Activated CD4-positive, alpha-beta T cell treated with anti-CD3 and anti-CD28 coated beads, Interleukin-10, Interleukin-2, amounts not matched to agents 100 ng/mL and 50 ng/mL, durations not matched to agents 16 hours and 8 hours (primary cell): Measurements from ENCODE around the gene ATP9A.
"Not testable (repeated sequence)": the region's sequence is repeated elsewhere in the genome, so short reads cannot be mapped to it uniquely, and the experiment has no call there.

Experiments
- DNase-seq: peaks from one replicate; pipeline ENCODE4 v3.0.0-alpha.2; 2020

The ATP9A gene

DNA sequence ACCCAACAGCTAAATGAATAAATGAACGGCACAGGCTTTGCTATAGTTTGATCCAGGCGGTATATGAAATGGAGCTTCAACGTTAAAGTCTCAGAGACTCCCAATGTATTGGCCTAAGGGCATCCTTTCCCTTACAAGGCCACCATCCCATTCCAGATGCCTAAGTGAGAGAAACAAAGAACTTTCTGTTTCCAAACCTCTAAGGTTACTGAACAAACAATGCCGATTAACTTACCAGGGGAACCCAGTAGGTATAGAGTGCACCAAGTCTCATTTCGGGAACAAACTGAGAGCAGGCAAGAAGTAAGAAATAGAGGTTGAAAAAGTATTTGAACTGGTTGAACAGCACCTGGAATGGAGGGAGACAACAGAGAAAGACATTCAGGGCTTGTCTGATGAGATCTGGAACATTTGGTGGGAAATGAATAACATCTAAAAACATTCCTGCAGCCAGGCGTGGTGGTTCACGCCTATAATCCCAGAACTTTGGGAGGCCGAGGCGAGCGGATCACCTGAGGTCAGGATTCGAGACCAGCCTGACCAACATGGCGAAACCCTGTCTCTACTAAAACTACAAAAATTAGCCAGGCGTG, 42.5 kb downstream of the ATP9A start:
- no peak for DNase-seq

DNA sequence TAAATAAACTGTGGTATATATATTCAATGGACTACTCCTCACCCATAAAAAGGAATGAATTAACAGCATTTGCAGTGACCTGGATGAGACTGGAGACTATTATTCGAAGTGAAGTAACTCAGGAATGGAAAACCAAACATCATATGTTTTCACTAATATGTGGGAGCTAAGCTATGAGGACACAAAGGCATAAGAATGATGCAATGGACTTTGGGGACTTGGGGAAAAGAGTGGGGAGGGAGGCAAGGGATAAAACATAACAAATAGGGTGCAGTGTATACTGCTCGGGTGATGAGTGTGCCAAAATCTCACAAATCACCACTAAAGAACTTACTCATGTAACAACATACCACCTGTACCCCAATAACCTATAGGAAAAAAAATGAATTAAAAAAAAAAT, 45.2 kb downstream of the ATP9A start:
- not testable (repeated sequence) for DNase-seq

DNA sequence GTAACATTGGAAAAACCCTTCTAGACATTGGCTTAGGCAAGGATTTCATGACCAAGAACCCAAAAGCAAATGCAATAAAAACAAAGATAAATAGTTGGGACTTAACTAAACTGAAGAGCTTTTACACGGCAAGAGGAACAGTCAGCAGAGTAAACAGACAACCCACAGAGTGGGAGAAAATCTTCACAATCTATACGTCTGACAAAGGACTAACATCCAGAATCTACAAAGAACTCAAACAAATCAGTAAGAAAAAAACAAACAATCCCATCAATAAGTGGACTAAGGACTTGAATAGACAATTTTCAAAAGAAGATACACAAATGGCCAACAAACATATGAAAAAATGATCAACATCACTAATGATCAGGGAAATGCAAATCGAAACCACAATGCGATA, 45.9 kb downstream of the ATP9A start:
- not testable (repeated sequence) for DNase-seq

DNA sequence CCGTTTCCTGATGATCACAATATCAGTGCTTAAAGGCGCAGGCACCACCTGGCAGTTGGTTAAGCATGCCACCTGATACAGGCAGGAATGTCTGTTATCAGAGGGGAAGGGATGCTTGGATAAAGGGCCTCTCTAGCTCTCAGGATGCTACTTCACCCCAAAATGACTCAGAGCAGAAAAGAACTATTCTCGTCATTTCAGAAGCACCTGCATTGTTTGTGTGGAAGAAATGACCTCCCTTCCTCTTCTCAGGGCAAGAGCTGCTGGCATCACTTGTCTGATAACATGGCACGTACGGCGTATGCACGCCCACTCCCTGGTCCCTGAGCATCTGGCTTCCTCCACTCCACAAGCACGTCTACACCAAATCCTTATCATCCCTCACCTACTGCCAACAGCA, 47.3 kb downstream of the ATP9A start:
- peak; percentile 59 for DNase-seq

DNA sequence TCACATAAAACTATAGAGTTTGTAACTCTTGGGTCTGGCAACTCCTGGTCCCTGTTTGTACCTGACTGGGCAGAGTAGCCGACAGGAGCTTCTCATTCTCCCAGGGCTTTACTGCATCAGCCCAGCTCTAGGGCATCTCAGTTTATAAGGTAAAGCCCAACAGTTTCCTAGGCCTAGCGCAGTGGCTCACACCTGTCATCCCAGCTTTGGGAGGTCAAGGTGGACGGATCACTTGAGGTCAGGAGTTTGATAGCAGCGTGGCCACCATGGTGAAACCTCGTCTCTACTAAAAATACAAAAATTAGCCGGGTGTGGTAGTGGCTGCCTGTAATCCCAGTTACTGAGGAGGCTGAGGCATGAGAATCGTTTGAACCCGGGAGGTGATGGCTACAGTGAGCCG, 47.8 kb downstream of the ATP9A start:
- DNase-seq: no peak

DNA sequence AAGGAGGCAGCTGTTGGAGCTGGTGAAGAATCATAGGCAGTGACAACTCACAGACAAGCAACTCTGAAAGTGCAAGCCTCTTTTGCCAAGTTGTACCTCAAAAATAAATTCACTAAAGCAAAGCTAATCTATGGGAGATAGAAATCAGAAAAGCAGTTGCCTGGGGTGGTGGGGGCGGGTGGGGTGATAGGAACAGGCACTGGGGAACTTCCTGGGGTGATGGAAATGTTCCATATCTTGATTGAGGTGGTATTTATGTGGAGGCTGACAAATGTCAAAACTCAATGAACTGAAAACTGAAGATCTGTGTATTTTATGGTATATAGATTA, 52.4 kb downstream of the ATP9A start:
- peak; percentile 26 for DNase-seq

DNA sequence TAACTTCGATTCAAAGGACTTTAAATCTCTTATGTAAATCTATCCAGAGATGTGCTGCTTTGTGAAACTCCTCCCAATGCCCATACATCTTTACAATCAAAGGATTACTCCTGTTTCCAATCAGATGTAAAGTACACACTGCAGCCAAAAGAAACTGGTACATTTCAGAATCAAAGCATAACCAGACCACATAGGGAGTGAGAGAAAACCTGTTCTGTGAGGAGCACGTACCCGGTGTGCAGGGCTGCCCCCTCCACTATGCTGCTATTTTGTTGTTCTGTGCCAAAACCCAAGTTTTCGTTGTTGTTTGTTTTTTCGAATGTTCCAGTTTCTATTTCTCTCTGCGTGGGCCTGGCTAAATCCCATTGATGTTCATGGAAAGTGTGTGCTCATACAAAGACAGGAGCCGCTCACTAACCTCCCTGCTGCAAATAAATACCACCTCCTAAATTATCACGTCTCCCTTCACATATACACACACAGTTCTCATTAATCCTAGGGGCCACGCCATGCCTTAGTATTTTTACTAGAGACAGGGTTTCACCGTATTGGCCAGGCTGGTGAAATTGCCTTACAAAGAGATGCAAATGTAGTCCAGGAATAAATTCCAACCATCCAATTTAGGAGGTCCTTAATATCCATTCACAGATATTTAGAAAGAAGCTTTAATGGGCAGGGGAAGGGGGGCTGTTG, 52.9 kb downstream of the ATP9A start:
- no peak for DNase-seq

DNA sequence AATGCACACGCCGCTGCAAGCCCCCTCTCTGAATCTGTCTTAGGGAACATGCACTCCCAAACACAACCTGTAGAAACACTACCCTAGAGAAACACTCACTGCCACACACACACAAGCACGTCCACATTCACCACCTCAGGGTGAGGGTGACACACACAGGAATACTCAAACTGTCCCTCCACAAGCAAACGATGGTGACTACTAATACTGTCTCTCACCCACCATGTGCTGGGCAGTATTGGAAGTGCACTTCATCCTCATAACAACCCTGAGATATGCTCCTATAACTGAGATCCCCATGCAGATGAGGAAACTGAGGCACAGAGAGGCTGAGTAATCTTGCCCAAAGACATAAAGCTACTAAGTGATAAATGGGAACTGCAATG, 55.0 kb downstream of the ATP9A start:
- DNase-seq: no peak

DNA sequence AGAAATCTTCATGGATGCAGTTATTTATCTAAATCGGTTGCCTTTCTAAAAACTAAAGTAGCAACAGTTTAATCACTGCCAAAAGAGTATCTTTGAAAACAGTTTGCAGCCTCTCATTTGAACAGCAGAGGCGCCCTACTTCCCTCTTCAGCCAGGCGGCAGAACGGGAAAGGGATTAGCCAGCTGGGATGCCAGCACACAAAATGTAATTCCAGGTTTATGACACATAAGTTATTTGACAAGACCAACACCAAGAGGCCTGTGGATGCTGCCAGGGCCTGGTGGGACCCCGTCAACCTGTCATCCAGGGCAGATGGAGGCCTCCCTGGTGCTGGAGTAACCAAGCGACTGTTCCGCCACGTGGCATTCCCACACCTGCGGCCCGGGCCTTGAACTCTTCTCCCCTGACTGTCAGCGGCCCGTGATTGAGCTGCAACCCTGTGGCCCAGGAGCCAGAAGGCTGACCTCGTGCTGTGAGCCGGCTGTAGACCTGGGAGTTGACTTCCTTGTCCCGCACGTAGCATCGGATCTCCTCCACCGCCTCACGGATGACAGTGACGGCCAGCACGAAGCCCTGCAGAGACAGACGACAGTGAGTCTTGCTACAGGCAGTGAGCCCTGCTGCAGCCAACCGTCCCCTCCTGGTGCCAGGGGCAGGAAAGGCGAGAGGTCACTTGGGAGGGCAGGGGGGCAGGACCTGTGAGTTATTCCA, 55.5 kb downstream of the ATP9A start:
- DNase-seq: no peak

DNA sequence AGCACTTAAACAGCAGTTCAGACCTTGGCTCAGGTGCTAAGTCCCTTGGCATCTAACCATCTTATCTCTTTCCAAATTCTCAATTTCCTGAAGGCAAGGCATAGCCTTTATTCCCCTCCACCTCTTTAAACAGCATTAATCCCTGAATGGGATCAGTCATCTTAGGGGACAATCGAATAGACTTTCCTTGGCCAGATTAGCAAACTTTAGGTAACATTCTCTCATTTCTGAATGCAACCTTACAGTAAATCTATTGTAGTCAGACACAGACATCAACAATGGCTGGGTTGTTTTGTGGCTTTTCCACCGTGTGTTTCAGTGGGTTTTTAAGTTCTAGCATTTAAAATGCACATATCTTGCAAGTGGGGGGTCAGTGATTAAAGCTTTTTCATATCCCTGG, 56.8 kb downstream of the ATP9A start:
- no peak for DNase-seq

DNA sequence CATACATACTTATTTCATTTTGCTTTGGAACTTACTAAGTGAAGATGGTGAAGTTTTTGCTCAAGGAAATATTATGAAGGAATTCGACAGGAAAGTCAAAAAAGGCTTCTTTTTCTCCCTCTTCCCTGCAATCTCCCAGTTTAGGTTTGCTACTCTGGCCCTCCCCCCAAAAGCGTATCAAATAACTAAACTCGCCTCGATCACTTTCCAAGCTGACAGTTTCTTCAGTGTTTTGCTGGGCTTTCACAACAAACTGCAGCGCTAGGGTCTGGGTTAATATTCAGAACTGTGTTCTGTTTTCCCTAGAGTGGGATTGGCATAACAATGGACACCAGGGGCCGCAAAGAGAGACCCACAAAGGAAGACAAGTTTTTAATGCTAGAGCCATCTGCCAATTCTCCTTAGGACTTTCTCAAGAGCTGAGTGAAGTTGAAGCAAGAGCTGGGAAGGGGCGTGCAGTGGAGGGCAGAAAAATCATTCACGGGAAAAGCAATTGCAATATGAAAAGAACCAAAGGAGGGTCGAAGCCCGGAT, 57.8 kb downstream of the ATP9A start:
- no peak for DNase-seq

DNA sequence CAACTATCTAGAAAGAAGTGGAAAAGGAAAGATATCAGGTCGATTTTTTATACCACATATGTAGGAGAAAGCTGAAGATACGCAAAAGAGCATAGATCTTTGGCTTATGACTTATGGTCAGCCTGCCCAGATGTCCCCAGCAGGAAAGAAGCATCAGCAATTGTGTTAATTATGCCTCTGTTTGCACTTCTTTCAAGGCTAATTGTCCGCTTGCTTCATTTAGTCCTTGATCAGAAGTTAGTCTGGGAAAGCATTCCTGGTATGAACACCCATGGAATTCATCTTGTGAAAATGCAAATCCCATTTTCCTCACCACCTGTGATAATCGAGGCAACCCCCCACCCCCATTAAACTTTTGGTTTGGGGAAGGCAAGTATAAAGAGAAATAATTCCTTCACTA, 62.8 kb downstream of the ATP9A start:
- DNase-seq: no peak

DNA sequence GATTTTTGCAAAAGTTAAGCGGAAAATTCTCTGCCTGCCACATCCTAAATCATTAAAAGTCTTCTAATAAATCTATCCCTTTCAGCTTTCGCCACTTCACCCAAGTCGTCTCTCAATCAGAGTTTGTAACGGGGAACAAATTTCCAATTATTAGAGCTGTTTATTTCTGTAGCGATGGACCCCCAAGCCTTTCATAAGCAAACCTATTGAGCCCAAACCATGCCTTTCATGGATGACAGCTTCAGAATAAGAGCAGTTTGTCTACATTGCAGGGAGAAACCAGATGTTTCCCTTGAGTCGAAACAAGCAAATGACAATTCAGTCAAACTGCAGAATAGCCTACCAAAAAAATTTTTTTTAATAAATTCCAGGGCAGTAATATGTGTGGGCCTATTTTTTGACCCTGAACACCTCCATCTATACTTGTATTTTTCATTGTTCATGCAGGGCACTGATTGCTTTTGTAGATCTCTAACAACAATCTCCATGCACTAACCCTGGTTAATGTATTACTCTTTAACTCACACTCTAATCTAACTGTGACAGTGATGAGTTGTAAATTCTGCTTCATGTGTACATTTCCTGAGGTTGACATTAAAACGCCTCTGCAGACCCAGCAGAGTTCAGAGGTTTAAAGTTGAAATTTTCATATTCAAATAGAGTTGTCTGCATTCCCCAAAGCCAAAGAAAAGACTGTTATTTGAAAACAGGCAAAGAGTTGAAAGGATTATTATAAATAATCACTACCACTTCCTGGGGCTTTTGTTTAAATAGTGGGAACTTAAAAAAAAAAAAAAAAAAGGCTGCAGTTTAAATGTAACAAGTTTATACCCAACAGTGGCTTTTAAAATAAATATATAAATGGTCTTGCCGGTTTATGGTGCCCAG, 64.5 kb downstream of the ATP9A start:
- DNase-seq: no peak

DNA sequence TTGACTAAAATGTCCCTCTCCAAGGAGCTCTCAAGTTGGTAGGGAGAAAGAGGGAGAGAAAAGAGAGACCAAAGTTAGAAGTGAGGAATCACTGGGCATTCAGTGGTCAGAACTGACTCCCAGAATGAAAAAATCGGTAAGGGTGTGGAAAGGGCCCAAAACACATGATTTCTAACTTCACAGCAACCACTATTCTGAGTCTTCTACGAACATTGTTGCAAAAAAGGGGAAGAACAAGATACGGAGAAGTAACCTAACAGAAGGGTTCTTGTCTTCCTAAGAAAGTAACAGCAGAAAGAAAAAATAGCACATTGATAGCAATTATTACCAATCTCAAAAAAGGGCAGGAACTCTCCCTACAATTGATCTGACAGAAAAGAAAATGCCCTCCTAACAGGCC, 65.6 kb downstream of the ATP9A start:
- no peak for DNase-seq

DNA sequence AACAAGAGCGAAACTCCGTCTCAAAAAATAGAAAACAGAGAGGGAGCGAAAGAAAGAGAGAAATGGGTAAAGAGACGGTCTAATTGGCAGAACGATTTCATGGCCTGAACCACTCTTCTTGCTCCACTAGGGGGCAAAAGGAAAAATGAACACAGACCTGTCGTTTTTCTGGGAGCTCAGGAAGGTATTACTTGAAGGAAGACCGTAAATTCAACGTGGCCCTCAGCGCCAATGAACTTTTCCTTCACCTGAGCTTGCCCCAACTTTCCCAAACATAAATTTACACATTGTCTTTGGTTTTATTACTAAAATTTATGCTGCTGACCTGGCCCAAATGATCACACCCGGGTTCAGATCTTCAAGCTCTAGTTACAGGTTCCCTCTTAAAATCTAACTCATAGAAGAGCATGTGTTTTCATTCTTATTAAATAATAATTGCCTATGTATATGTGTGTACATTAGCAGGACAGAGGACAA, 67.3 kb downstream of the ATP9A start:
- DNase-seq: peak; percentile 28

DNA sequence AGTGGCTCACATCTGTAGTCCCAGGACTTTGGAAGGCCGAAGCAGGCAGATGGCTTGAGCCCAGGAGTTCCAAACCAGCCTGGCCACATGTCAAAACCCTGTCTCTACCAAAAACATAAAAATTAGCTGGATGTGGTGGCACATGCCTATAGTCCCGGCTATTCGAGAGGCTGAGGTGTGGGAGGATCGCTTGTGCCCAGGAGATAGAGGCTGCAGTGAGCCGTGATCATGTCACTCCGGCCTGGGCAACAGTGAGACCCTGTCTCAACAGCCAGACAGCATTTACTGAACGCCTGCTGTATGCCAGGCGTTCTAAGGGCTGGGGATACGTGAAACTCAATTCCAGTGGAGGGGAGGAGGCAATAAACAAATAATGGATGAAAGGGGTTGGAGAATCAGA, 69.9 kb downstream of the ATP9A start:
- no peak for DNase-seq

DNA sequence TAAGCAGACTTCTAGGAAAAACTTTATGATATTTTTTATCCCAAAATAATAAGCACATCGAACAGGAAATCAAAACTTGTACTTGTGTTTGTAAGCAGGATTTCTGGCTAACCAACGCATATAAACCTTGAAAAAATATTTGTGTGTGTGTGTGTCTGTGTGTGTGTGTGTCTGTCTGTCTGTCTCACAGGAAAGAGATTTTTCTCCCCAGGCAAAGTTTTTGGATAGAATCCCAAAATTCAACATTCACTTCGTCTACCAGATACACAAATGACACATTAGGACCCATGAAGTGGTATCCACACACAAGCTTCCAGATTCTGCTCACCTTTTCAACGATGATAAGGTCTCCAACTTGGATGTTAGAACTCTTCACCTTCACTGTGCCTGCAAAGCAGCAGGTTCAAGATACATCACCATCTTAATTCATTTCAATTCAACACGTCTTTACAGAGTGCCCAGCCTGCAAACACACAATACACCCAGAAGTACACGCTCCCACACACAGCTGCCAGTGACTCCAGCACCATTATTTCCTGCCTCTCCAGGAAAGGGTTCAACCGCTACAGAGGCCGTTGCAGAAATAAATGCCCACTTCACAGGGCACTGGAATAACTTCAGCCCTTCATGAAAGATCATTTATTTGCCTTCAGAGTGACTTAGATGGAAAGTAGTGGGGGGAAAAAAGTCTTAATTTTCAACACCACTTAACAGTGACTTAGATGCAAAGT, 70.9 kb downstream of the ATP9A start:
- DNase-seq: no peak

DNA sequence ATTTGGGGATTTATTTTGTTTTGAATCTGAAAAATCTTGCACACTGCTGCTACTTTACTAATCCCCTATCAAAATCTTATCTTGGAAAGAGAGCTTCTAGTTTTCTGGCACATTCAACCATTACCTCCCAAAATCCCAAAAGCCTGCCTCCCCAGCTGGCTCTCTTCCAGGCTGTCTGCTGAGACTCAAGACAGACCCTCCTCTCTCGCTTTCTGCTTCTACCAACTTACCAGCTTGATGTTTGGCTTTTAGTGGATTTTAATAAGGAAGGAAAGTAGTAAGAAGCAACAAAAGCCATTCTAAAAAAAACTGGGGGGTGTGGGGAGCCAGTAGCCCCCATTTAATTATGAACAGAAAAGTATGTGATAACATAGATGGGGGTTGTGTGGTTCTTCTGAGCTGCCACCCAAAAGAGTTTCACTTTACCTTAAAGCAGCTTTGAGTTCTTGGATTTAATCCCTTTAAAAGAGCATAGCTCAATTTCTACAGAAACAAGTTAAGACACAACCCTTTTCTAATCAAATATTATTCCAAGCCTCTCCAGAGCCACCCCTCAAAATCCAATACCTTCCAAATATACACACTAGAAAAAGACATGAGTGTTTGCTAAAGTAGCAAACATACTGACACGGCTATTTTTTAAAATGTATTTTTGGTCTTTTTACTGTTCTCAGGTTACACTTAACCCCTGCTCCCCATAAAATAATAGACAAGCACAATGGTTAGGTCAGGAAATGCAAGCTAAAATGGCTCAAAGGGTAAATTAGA, 71.7 kb downstream of the ATP9A start:
- no peak for DNase-seq

DNA sequence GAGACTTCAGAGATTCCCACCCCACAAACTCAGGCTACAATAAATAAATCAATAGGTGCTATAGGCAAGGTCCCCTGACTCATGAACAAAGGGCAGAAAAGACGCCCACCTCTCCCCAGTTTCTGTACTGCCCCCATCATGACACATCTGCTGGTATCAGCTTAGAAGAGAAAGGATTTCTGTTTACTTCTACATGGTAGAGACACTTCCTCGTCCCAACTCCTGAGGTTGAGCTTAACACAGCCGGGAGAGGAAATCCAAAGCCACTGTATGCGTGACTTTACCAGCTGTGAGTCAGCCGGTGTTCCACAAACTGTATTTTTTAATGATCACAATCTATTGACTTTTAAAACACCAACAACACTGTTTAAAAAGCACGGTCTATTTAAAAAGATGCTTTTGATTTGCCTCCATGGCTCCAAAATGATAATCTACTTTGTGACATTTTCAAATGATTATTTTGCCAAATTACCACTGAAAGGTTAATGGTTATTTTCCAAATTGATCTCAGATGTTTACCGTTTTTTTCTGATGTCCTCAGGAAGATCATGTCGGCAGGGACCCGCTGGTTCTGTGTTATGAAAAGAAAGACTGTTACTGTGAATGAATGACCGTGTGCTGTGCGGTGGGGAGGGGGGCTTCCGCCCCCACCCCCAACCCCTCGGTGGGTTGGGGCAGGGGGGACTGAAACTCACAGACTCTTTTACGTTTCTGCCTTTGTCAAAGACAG, 72.5 kb downstream of the ATP9A start:
- DNase-seq: no peak

DNA sequence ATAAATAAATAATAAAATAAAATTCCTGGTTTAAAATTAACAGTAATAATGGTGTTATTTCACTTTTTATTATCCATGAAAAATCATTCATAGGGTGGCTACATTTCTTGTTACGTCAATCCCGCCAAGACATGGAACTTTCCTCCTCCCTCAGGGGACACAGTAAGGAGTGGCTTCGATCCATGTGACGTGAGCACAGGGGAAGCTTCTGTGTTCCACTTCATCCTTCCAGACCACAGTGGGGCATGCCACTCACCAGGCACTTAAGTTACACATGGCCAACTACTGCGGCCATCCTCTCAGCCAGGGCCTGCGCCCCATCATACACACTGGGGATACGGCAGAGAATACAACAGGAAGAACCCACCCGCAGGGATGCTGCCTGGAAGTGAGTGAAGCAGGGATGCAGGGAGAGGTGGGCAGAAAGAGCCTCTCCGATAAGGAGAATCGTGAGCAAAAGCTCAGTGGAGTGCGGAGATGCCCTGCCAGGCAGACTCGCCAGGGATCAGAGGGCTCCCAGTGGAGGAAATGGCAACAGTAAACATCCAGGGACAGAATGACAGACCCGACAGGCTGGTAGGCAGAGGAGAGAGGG, 75.3 kb downstream of the ATP9A start:
- no peak for DNase-seq

DNA sequence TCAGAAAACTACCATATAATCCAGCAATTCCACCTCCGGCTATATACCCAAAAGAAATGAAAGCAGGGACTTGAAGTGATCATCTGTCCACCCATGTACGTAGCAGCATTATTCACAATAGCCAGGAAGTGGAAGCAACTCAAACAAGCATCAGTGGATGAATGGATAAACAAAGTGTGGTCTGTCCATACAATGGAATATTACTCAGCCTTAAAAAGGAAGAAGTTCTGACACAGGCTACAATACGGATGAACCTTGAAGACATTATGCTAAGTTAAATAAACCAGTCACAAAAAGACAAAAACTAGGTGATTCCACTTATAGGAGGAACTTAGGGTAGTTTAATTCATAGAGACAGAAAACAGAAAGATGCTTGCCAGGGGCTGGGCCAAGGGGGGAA, 76.5 kb downstream of the ATP9A start:
- no peak for DNase-seq
